ENCODE data around the gene CLASP1.
"Not testable (repeated sequence)": the region's sequence is repeated elsewhere in the genome, so short reads cannot be mapped to it uniquely, and the experiment has no call there.

CLASP1 gene

GRCh38 chr2:121613774-121614173 is 35.5 kb downstream of the CLASP1 start:
- TF ChIP-seq, protein P1, sequence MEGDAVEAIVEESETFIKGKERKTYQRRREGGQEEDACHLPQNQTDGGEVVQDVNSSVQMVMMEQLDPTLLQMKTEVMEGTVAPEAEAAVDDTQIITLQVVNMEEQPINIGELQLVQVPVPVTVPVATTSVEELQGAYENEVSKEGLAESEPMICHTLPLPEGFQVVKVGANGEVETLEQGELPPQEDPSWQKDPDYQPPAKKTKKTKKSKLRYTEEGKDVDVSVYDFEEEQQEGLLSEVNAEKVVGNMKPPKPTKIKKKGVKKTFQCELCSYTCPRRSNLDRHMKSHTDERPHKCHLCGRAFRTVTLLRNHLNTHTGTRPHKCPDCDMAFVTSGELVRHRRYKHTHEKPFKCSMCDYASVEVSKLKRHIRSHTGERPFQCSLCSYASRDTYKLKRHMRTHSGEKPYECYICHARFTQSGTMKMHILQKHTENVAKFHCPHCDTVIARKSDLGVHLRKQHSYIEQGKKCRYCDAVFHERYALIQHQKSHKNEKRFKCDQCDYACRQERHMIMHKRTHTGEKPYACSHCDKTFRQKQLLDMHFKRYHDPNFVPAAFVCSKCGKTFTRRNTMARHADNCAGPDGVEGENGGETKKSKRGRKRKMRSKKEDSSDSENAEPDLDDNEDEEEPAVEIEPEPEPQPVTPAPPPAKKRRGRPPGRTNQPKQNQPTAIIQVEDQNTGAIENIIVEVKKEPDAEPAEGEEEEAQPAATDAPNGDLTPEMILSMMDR (IDR thresholded peaks at IDR 0.05; ENCODE audit: extremely low read depth, missing control alignments), result no peak
- DNase-seq (ENCODE audit: low spot score), result no peak

DNA sequence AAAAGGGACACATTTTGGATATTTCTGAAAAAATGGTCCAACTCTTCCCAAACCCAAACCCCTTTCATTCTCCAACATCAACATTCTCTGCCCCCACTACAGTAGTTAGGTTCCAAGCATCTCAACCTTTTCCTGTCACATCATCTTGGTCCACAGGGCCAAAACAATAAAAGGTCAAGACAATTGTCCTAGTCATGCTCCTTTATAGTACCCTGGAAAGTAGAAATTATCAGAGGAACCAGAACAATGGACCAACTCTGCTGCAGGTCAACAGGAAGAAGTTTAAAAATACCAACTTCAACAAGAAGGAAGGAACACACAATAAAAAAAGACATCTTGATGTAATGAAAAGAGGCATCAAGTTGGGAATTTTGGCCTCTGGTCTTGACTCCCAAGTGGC is 36.1 kb downstream of the CLASP1 start:
- TF ChIP-seq, protein P1 (IDR thresholded peaks at IDR 0.05; ENCODE audit: extremely low read depth, missing control alignments), result no peak
- no peak for DNase-seq (ENCODE audit: low spot score)

- DNase-seq (ENCODE audit: low spot score), result no peak
- TF ChIP-seq, protein P1 (IDR thresholded peaks at IDR 0.05; ENCODE audit: extremely low read depth, missing control alignments), result no peak
These were observed 37.2 kb downstream of the CLASP1 start for GRCh38 chr2:121611730-121612705.

GRCh38 chr2:121611048-121611649 is 38.1 kb downstream of the CLASP1 start:
- not testable (repeated sequence) for DNase-seq (ENCODE audit: low spot score)

GRCh38 chr2:121610487-121610874 is 38.8 kb downstream of the CLASP1 start:
- DNase-seq (ENCODE audit: low spot score), result not testable (repeated sequence)

- DNase-seq (ENCODE audit: low spot score), result no peak
- TF ChIP-seq, protein P1 (IDR thresholded peaks at IDR 0.05; ENCODE audit: extremely low read depth, missing control alignments), result no peak
These were observed 40.3 kb downstream of the CLASP1 start for GRCh38 chr2:121608967-121609366.

- DNase-seq (ENCODE audit: low spot score), result no peak
- TF ChIP-seq, protein P1 (IDR thresholded peaks at IDR 0.05; ENCODE audit: extremely low read depth, missing control alignments), result no peak
These were observed 40.9 kb downstream of the CLASP1 start for GRCh38 chr2:121608367-121608766.

- TF ChIP-seq, protein P1 (IDR thresholded peaks at IDR 0.05; ENCODE audit: extremely low read depth, missing control alignments), result no peak
- DNase-seq (ENCODE audit: low spot score), result no peak
These were observed 43.2 kb downstream of the CLASP1 start for GRCh38 chr2:121605820-121606733.
